AG10803 (cell line): ENCODE results near the gene MSH3.

Experiments used
- DNase-seq: peaks from one replicate; pipeline ENCODE4 v3.0.0; 2010; ENCODE audit warnings: low read depth
- H3K4me3 ChIP-seq: 2 replicates; pipeline ENCODE4 v1.5.1; 2011; ENCODE audit warnings: mild to moderate bottlenecking, low read length, control low read depth
- TF ChIP-seq, protein P1 (sequence below): conservative IDR thresholded peaks from 2 replicates; pipeline ENCODE4 v1.5.1; 2011; ENCODE audit warnings: mild to moderate bottlenecking, low read length, control low read depth, inconsistent platforms

Gene MSH3

GRCh38 chr5:80712919-80713318 is 58.5 kb downstream of the MSH3 start:
- no peak overlapping the region for H3K4me3 ChIP-seq
- no peak for DNase-seq
- TF ChIP-seq, protein P1, sequence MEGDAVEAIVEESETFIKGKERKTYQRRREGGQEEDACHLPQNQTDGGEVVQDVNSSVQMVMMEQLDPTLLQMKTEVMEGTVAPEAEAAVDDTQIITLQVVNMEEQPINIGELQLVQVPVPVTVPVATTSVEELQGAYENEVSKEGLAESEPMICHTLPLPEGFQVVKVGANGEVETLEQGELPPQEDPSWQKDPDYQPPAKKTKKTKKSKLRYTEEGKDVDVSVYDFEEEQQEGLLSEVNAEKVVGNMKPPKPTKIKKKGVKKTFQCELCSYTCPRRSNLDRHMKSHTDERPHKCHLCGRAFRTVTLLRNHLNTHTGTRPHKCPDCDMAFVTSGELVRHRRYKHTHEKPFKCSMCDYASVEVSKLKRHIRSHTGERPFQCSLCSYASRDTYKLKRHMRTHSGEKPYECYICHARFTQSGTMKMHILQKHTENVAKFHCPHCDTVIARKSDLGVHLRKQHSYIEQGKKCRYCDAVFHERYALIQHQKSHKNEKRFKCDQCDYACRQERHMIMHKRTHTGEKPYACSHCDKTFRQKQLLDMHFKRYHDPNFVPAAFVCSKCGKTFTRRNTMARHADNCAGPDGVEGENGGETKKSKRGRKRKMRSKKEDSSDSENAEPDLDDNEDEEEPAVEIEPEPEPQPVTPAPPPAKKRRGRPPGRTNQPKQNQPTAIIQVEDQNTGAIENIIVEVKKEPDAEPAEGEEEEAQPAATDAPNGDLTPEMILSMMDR: no peak

GRCh38 chr5:80713631-80714030 is 59.2 kb downstream of the MSH3 start:
- H3K4me3 ChIP-seq: no peak overlapping the region
- TF ChIP-seq, protein P1: no peak
- DNase-seq: no peak

GRCh38 chr5:80714570-80715298 is 60.3 kb downstream of the MSH3 start:
- TF ChIP-seq, protein P1: no peak
- no peak overlapping the region for H3K4me3 ChIP-seq
- no peak for DNase-seq

- no peak for DNase-seq
- no peak overlapping the region for H3K4me3 ChIP-seq
- TF ChIP-seq, protein P1: no peak
Observed at GRCh38 chr5:80715887-80716286, 61.4 kb downstream of the MSH3 start.

DNA sequence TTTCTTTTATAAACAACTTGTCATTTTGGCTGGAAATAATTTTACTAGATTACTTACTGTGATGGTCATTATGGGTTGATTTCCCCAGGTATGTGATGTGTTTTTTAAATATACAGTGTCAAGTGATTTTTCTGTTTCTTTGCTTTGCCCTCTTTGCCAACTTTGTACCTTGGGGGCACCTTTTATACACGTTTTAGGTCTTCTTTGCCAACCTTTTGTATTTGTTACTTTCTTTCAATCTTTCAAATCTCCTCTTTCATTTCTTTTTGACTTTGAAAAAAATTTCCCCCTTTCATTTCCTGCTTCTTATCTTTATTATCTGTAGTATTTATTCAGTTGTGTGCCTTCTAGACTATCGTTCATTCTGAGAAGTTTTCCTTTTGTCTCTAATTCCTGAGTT is 65.7 kb downstream of the MSH3 start:
- TF ChIP-seq, protein P1: no peak
- DNase-seq: no peak
- no peak overlapping the region for H3K4me3 ChIP-seq

GRCh38 chr5:80722916-80723315 is 68.5 kb downstream of the MSH3 start:
- H3K4me3 ChIP-seq: no peak overlapping the region
- TF ChIP-seq, protein P1: no peak
- no peak for DNase-seq

GRCh38 chr5:80725446-80725845 is 71.0 kb downstream of the MSH3 start:
- DNase-seq: no peak
- TF ChIP-seq, protein P1: no peak

More at GRCh38 chr5:80725446-80725845, 71.0 kb downstream of the MSH3 start:
- no peak overlapping the region for H3K4me3 ChIP-seq
